Naive B cell (primary cell): Measurements from ENCODE around the gene KLK12. TPM values are rescaled to one million over a fixed set of nuclear protein-coding genes. Genes with fewer than 3 reads are reported as not detected.

Experiments used
- ATAC-seq, 2 donors: fragments of 150-1000 bp; cut with Tn5 transposase; 2 replicates each; pipeline ENCODE4 v1.10.0; 2021; ENCODE audit warnings: low read depth in 2 of 2, mild to moderate bottlenecking in 2 of 2, moderate library complexity in 2 of 2
- DNase-seq: peaks from one replicate; pipeline ENCODE4 v3.0.0; 2022
- H3K27ac Mint-ChIP-seq, 6 donors: one replicate each; pipeline ENCODE4 v1.8.0; 2020 to 2022; ENCODE audit warnings: mild to moderate bottlenecking in 6 of 6, mixed read lengths in 6 of 6, moderate library complexity in 5 of 6, inconsistent platforms in 2 of 6
- H3K27me3 Mint-ChIP-seq, 3 donors: one replicate each; pipeline ENCODE4 v1.8.0; 2021 to 2022; ENCODE audit warnings: mixed read lengths in 3 of 3, mild to moderate bottlenecking in 1 of 3
- H3K36me3 Mint-ChIP-seq, 2 donors: one replicate each; pipeline ENCODE4 v1.8.0; 2020 to 2022; ENCODE audit warnings: mixed read lengths in 2 of 2, inconsistent platforms in 1 of 2, mild to moderate bottlenecking in 1 of 2
- H3K4me1 Mint-ChIP-seq, 3 donors: one replicate each; pipeline ENCODE4 v1.8.0; 2020 to 2022; ENCODE audit warnings: mixed read lengths in 3 of 3, inconsistent platforms in 1 of 3, mild to moderate bottlenecking in 1 of 3, moderate library complexity in 1 of 3
- H3K4me3 Mint-ChIP-seq, 8 donors: one replicate each; pipeline ENCODE4 v1.8.0; 2020 to 2022; ENCODE audit warnings: mild to moderate bottlenecking in 8 of 8, mixed read lengths in 8 of 8, moderate library complexity in 8 of 8, inconsistent platforms in 2 of 8
- H3K9me3 Mint-ChIP-seq, 7 donors: one replicate each; pipeline ENCODE4 v1.8.0; 2020 to 2022; ENCODE audit warnings: mixed read lengths in 7 of 7, mild to moderate bottlenecking in 5 of 7, inconsistent platforms in 2 of 7, moderate library complexity in 1 of 7
- polyA plus RNA-seq, 6 donors: library from polyadenylated mRNA; unstranded; fragments of 300-500 nt; fragmentation: Illumina TruSeq; gene quantifications; one replicate each; pipeline ENCODE4 v1.2.3, GENCODE V29; 2021; ENCODE audit warnings: low read depth in 6 of 6

The KLK12 gene
- polyA plus RNA-seq, 6 donors from 2014 or later = not detected

- DNase-seq (no peak), ATAC-seq (no peak)
- H3K4me3 Mint-ChIP-seq = no peak overlapping the region
- peaks cover 0 to 10% (median 4%) of the 10 kb centered on the region in 7 donors for H3K9me3 Mint-ChIP-seq
- H3K4me1 Mint-ChIP-seq = no peaks in the 10 kb centered on the region
- H3K36me3 Mint-ChIP-seq = peaks cover 0 to 16% of the 10 kb centered on the region in 2 donors
- peak overlapping the region in 1 of 6 donors; percentile 90 for H3K27ac Mint-ChIP-seq
- H3K27me3 Mint-ChIP-seq = peaks cover 30 to 57% (median 55%) of the 10 kb centered on the region in 3 donors
These were observed 2.9 kb downstream of the KLK12 start for GRCh38 chr19:51031880-51032225.

DNA sequence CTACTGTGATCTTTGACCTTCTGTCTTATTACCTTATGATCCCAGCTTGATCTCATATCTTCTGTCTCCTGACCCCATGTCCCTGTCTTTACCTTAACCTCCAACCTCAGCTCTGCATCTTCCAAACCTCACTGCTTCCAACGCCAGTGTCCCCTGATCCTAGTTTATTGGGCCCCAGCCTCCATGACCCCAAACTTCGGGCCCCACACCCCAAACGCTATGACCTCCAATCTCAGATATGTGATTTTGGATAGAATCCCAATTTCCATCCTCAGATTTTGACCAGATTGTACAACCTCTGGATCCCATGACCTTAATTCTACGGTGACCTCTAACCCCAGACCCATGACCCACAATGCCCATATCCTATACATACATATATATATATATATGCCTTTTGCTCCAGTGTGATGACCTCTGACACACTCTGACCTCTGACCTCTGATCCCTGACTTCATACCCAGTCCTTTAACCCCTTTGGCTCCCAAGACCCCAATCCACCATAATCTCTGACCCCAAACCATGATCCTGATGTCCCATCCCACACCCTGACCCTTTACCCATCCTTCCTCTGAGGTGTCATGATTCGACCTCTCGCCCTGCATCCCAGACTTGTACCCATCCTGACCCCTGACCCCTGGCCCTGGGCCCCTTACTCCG is 3.5 kb downstream of the KLK12 start:
- H3K9me3 Mint-ChIP-seq = peaks cover 0 to 10% (median 4%) of the 10 kb centered on the region in 7 donors
- peaks cover 0 to 21% of the 10 kb centered on the region in 2 donors for H3K36me3 Mint-ChIP-seq
- peak overlapping the region in 1 of 6 donors; percentile 90 for H3K27ac Mint-ChIP-seq
- peaks cover 0 to 4% (median 0%) of the 10 kb centered on the region in 3 donors for H3K4me1 Mint-ChIP-seq
- ATAC-seq (no peak), DNase-seq (no peak)
- peaks cover 30 to 62% (median 60%) of the 10 kb centered on the region in 3 donors for H3K27me3 Mint-ChIP-seq
- no peak overlapping the region for H3K4me3 Mint-ChIP-seq

- no peak for ATAC-seq
- Mint-ChIP-seq H3K9me3 (peaks cover 0 to 10% (median 4%) of the 10 kb centered on the region in 7 donors), H3K4me3 (no peak overlapping the region), H3K27ac (no peak overlapping the region), H3K4me1 (peaks cover 0 to 4% (median 0%) of the 10 kb centered on the region in 3 donors), H3K36me3 (peaks cover 0 to 22% of the 10 kb centered on the region in 2 donors), H3K27me3 (peaks cover 33 to 66% (median 58%) of the 10 kb centered on the region in 3 donors)
- no peak for DNase-seq
These were observed 4.2 kb downstream of the KLK12 start for GRCh38 chr19:51030631-51031030.

GRCh38 chr19:51029718-51030117 is 5.1 kb downstream of the KLK12 start:
- no peak for DNase-seq
- Mint-ChIP-seq H3K27ac (no peak overlapping the region), H3K4me3 (no peak overlapping the region), H3K4me1 (peaks cover 0 to 4% (median 0%) of the 10 kb centered on the region in 3 donors), H3K9me3 (peaks cover 0 to 10% (median 4%) of the 10 kb centered on the region in 7 donors), H3K27me3 (peaks cover 40 to 66% (median 58%) of the 10 kb centered on the region in 3 donors), H3K36me3 (peaks cover 0 to 22% of the 10 kb centered on the region in 2 donors)
- ATAC-seq = no peak

- H3K36me3 Mint-ChIP-seq = peaks cover 0 to 22% of the 10 kb centered on the region in 2 donors
- no peak overlapping the region for H3K4me3 Mint-ChIP-seq
- no peak overlapping the region for H3K27ac Mint-ChIP-seq
- peaks cover 0 to 4% (median 0%) of the 10 kb centered on the region in 3 donors for H3K4me1 Mint-ChIP-seq
- no peak for ATAC-seq
- peaks cover 0 to 10% (median 4%) of the 10 kb centered on the region in 7 donors for H3K9me3 Mint-ChIP-seq
- H3K27me3 Mint-ChIP-seq = peaks cover 38 to 69% (median 58%) of the 10 kb centered on the region in 3 donors
- DNase-seq = no peak
These were observed 6.9 kb downstream of the KLK12 start for GRCh38 chr19:51027873-51028272.

DNA sequence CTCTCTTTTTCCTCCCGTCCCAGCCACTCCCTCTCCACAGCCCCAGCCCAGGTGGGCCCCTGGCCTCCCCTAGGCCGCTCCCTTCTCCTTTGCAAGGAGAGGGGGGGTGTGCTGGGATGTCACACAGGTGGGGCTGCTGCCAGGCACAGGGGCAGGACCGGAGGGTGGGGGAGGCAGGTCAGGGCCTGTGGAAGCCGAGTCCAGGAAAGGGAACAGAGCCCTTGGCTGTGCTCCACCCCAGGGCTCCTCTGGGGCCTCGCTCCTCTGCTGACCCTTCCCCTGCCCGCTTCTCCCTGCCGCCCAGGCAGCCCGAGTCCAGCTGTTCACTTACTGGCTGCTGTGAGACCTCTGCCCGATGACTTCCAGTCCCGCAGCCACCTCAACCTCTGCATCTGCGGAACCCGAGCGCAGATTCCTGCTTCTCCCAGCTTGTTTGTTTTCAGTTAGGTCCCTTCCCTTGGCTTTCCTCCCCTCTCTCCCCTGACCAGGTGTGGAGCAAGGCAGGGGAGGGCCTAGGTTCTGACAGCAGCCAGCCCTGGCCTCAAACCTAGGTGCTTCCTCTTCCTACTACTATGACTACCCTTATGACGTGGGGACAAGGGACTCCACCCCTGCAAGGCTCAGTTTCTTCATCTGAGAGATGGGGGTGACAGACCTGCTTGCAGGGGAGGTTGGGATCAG is 7.5 kb downstream of the KLK12 start:
- no peak overlapping the region for H3K4me3 Mint-ChIP-seq
- peaks cover 38 to 74% (median 64%) of the 10 kb centered on the region in 3 donors for H3K27me3 Mint-ChIP-seq
- H3K36me3 Mint-ChIP-seq = peaks cover 0 to 22% of the 10 kb centered on the region in 2 donors
- H3K27ac Mint-ChIP-seq = peak overlapping the region in 1 of 6 donors; percentile 79
- DNase-seq (no peak), ATAC-seq (no peak)
- H3K9me3 Mint-ChIP-seq = peaks cover 0 to 10% (median 4%) of the 10 kb centered on the region in 7 donors
- peaks cover 0 to 4% (median 0%) of the 10 kb centered on the region in 3 donors for H3K4me1 Mint-ChIP-seq

- ATAC-seq = no peak
- Mint-ChIP-seq H3K27me3 (peaks cover 37 to 69% (median 61%) of the 10 kb centered on the region in 3 donors), H3K27ac (peak within 1 kb of the TSS in 1 of 6 donors; percentile 79)
These were observed 8.3 kb downstream of the KLK12 start, which contains the start of gene KLK11 for GRCh38 chr19:51026554-51026831. Gene KLK11 (minus strand): TSS chr19:51026616. CDS start chr19:51025631, 985 bp downstream.

DNA sequence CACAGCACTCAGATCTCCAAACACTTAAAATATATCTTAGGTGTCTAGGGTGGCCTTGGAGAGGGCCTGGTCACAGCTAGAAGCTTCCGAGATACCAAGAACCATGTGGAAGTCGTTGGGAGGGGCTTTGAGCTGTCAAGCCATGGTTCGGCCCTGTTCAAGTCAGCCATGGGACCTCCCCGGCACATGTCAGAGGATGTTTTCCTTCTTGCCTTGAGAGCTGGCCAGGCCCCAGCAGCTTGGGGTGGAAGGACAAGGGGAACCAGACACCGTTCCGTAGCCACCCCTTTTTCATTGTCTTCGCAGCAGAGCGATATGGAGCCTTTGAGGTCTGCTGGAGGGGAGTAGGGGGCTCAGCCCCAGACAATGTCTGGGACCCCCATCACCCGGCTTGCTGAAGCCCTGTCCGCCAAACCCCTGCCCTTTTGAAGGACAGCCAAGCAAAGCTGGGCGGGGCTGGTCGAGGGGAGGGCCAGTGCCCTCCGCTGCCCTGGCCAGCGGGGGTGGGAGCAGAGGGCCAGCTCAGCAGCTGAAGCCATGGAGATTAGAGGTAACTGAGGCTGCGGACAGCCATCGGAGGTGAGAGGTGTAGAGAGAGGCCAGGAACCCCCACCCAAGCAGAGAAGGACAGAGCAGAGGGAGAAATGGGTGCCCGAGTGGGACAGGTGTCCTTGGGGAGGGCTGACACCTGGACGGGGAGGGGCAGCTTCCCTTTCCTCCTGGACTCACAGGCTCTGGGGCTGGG is 8.8 kb downstream of the KLK12 start:
- no peak for ATAC-seq
- Mint-ChIP-seq H3K9me3 (peaks cover 0 to 5% (median 4%) of the 10 kb centered on the region in 7 donors), H3K27me3 (peaks cover 37 to 66% (median 56%) of the 10 kb centered on the region in 3 donors)

More at GRCh38 chr19:51026554-51026831, 8.3 kb downstream of the KLK12 start, which contains the start of gene KLK11:
- DNase-seq = no peak
- peaks cover 0 to 10% (median 4%) of the 10 kb centered on the region in 7 donors for H3K9me3 Mint-ChIP-seq
- peaks cover 0 to 19% of the 10 kb centered on the region in 2 donors for H3K36me3 Mint-ChIP-seq
- peaks cover 0 to 4% (median 0%) of the 10 kb centered on the region in 3 donors for H3K4me1 Mint-ChIP-seq
- H3K4me3 Mint-ChIP-seq = no peak within 1 kb of the TSS

GRCh38 chr19:51025401-51025800 is 9.4 kb downstream of the KLK12 start:
- DNase-seq (no peak), ATAC-seq (no peak)
- H3K36me3 Mint-ChIP-seq = peaks cover 0 to 8% of the 10 kb centered on the region in 2 donors
- H3K9me3 Mint-ChIP-seq = peaks cover 0 to 5% (median 3%) of the 10 kb centered on the region in 7 donors
- H3K4me1 Mint-ChIP-seq = peaks cover 0 to 4% (median 0%) of the 10 kb centered on the region in 3 donors
- no peak overlapping the region for H3K27ac Mint-ChIP-seq
- H3K4me3 Mint-ChIP-seq = no peak overlapping the region
- peaks cover 39 to 65% (median 50%) of the 10 kb centered on the region in 3 donors for H3K27me3 Mint-ChIP-seq

More for the DNA sequence above, 8.8 kb downstream of the KLK12 start:
- Mint-ChIP-seq H3K4me3 (no peak overlapping the region), H3K27ac (no peak overlapping the region), H3K36me3 (peaks cover 0 to 13% of the 10 kb centered on the region in 2 donors), H3K4me1 (peaks cover 0 to 4% (median 0%) of the 10 kb centered on the region in 3 donors)
- no peak for DNase-seq

GRCh38 chr19:51024924-51025323 is 9.9 kb downstream of the KLK12 start:
- no peak for DNase-seq
- peaks cover 0 to 5% (median 3%) of the 10 kb centered on the region in 7 donors for H3K9me3 Mint-ChIP-seq
- peaks cover 1 to 6% (median 3%) of the 10 kb centered on the region in 3 donors for H3K4me1 Mint-ChIP-seq
- no peak for ATAC-seq
- H3K27me3 Mint-ChIP-seq = peaks cover 44 to 69% (median 53%) of the 10 kb centered on the region in 3 donors
- no peak overlapping the region for H3K27ac Mint-ChIP-seq
- no peak overlapping the region for H3K4me3 Mint-ChIP-seq
- H3K36me3 Mint-ChIP-seq = peaks cover 0 to 12% of the 10 kb centered on the region in 2 donors

GRCh38 chr19:51023946-51024345 is 10.9 kb downstream of the KLK12 start:
- DNase-seq (no peak), ATAC-seq (no peak)
- peaks cover 0 to 6% (median 0%) of the 10 kb centered on the region in 7 donors for H3K9me3 Mint-ChIP-seq
- peak overlapping the region in 1 of 8 donors; percentile 30 for H3K4me3 Mint-ChIP-seq
- peaks cover 42 to 74% (median 59%) of the 10 kb centered on the region in 3 donors for H3K27me3 Mint-ChIP-seq
- peak overlapping the region in 1 of 6 donors; percentile 66 for H3K27ac Mint-ChIP-seq
- H3K4me1 Mint-ChIP-seq = peaks cover 5 to 9% (median 5%) of the 10 kb centered on the region in 3 donors
- H3K36me3 Mint-ChIP-seq = peaks cover 0 to 16% of the 10 kb centered on the region in 2 donors

DNA sequence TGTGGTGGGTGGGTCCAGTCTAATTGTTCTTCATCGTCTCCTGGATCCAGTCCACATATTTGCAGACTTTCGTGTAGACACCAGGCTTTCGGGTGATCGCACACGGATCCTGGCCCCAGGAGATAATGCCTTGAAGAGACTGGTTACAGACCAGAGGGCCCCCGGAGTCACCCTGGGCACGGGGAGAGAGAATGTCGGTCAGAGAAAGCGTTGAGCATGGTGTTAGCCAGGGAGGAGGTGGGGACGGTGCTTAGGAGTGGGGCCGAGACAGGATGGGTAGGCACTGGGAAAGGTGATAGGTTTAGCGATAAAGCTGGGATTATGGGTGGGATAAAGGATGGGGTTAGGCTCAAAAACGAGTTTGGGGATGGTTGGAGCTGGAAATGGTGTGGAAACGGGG is 12.3 kb downstream of the KLK12 start:
- H3K9me3 Mint-ChIP-seq = peaks cover 0 to 8% (median 2%) of the 10 kb centered on the region in 7 donors
- no peak overlapping the region for H3K4me3 Mint-ChIP-seq
- ATAC-seq = no peak

More for the DNA sequence above, 12.3 kb downstream of the KLK12 start:
- peaks cover 0 to 25% of the 10 kb centered on the region in 2 donors for H3K36me3 Mint-ChIP-seq
- H3K27ac Mint-ChIP-seq = no peak overlapping the region
- H3K4me1 Mint-ChIP-seq = peaks cover 15 to 18% (median 17%) of the 10 kb centered on the region in 3 donors
- H3K27me3 Mint-ChIP-seq = peaks cover 39 to 84% (median 69%) of the 10 kb centered on the region in 3 donors
- no peak for DNase-seq
